Middle frontal gyrus (tissue), 1 donor: ENCODE data around the gene PBX1.

Experiments
- DNase-seq: peaks from one replicate; pipeline ENCODE4 v3.0.0-alpha.2; 2015; ENCODE audit warnings: low spot score; ENCODE audit errors: extremely low spot score

Gene PBX1

DNA sequence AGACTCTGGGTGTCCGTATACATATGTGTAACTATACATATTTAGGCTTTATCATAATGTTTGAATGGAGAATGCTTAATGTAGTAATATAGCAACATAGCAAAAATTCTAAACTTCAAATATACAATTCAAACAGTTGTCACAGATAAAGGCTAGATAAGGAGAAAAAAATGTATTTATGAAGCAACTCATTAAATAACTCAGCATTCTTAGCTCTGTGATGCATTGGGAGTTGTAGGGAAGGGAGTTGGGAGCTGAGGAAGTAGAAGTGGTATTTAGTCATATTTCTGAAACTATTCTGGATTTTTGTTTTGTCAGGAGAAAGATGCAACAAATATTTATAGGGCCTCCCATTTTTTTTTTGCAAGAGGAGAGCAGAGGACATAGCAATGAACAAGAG lies 197.8 kb downstream of the PBX1 start:
- no peak for DNase-seq

GRCh38 chr1:164757625-164758024 lies 198.6 kb downstream of the PBX1 start:
- no peak for DNase-seq

GRCh38 chr1:164759144-164759920 lies 200.3 kb downstream of the PBX1 start:
- DNase-seq, result no peak

DNA sequence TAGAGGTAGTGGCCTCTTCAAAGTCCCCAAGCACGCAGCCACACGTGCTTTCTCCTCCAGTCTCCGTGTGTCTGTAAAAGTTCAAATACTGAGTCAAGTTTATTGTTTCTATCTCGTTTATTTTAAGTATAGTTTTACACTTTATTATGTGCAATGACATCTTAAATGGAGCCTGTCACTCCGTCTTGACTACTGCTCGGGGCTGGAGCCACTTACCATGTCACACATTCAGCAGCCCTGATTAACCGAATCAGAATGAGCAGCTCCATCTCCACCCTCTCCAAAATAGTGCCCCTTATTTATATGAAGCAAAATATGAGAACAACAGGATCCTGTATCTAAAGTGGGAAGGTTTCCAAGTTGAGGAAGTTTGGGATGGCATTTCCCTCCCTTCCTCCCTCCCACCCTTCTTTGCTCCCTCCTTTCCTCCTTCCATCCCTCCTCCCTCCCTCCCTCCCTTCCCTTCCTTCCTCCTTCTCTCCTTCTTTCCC lies 201.0 kb downstream of the PBX1 start:
- no peak for DNase-seq

- no peak for DNase-seq
These were observed 201.6 kb downstream of the PBX1 start for GRCh38 chr1:164760569-164760968.

GRCh38 chr1:164761009-164761408 lies 202.0 kb downstream of the PBX1 start:
- DNase-seq, result no peak

DNA sequence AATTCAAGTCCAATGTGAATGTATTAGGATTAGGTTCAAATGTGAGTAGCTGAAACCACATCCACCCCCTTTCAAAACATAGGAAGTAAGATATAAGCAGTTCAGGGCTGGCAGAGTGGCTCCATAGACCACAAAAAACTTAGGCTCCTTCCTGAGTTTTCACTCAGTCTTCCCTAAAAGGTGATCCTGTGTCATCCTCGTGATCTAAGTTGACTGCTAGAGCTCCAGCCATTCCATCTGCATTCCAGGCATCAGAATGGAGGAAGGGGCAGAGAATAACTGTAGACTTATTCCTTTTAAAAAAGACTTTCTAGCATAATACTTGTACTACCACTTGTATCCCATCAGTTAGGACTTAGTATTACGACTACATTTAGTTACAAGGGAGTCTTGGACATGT lies 204.1 kb downstream of the PBX1 start:
- DNase-seq, result no peak

DNA sequence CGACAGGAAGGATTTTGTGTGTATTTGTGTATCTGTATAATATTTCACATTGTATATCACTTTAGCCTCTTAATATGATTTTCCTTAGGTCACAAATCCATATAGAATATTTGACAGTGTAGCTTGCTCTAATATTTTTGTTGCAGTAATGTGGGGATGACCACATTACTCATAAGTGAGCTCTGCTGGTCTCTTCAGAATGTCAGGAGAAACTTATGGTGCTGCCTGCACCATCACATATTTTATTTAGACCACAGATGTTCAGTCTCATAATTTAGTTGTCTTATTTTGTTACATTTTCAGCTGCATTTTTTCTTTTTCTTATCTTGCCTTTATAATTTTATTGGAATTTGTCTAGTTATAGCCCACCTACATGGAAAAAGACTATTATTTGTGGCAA lies 205.3 kb downstream of the PBX1 start:
- DNase-seq, result no peak

- DNase-seq, result no peak
These were observed 206.6 kb downstream of the PBX1 start for GRCh38 chr1:164765557-164765956.

DNA sequence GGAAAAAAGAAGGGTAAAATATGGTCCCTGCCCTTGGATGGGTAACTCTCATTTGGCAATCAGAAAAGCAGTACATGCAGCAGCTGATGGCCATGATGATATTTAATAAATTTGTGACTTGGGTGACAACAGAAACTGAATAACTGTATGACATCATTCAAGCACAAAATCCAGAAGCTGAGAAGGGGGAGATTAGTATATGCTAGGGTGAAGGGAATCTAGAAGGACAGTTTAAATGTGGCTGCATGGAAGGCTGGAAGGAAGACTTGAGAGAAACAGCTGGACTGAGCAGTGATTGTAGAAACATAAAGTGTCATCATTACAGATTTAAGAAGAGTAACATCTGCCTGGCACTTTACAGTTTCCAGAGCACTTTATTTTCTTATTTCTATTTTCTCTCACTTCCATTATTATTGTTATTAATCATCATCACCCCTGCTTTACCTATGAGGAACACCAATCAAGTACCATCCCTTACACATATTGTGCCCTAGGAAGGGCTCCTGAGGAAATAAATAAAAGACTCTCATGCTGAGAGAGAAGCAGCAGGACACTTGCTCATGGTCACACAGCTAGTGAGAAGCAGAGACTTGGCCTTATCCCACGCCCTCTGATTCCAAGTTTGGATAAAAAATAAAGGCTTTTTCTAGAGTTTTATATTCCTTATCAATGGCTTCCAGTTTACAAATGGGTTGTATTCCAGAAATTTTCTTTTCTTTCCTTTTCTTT lies 207.2 kb downstream of the PBX1 start:
- DNase-seq, result no peak

DNA sequence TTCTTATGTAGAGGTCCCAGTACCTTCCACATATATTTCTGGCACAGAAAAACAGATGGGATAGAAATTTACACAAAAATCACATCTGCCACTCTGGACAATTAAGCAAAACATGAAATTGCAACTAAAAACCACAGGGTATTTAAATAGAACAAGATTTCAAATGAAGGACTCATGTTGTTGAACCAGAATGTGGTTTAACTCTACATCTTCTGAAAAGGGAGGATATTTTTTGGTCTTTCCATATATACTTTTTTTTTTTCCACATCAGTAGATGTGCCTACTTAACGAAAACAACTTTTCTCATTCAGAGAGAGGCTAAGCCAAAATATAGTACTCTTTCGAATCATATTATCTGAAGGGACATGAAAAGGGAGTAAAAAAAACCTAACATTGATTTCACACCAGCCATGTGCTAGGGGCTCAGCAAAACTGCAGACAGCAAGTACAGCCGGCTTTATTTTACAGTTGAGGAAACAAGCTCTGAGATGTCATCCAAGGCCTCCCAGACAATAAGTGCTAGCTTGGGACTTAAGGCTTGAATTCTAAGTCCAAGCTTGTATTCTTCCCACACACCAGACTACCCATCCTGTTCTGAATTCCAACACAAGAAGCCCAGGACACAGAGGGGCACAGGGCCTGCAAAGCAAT lies 208.9 kb downstream of the PBX1 start:
- peak; percentile 36 for DNase-seq

DNA sequence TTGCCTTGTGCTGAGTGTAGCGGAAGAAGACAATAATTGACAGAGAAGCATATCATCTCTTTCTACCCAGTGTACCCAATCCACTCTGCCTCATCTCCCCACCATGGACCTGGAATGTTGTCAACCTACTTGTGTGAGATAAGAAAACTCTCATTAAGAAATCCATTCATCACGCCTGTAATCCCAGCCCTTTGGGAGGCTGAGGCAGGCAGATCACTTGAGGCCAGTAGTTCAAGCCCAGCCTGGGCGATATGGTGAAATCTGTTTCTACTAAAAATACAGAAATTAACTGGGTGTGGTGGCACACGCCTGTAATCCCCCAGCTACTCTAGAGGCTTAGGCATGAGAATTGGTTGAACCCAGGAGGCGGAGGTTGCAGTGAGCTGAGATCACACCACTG lies 209.6 kb downstream of the PBX1 start:
- DNase-seq, result no peak

DNA sequence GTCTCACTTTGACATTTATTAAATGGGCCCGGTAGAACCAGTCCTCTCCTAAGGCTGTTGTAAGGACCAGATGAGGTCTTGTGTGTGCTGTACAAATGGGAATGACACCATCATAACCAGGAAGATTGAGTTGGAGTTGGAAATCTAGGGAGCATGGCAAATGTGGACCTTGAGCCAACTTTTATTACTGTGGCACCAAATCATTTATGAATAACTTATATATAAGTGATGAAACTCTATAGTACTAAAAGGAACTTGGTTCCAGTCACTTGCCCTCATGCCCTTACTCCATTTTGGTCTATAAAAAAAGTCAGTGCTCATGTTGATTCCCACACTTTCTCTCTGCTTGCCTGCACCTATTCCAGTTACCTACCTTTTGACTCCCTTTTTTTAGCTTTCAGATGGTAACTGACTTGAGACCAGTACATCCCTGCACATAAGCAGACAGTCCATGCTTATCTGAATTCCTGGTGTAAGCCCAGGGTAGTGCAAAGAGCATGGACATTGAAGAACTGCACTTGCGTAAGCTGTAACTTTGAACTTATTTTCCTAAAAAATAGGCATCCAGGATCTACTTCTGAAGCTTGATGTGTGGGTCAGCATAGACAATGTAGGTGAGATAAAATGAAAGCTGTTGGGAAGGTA lies 210.6 kb downstream of the PBX1 start:
- no peak for DNase-seq

DNA sequence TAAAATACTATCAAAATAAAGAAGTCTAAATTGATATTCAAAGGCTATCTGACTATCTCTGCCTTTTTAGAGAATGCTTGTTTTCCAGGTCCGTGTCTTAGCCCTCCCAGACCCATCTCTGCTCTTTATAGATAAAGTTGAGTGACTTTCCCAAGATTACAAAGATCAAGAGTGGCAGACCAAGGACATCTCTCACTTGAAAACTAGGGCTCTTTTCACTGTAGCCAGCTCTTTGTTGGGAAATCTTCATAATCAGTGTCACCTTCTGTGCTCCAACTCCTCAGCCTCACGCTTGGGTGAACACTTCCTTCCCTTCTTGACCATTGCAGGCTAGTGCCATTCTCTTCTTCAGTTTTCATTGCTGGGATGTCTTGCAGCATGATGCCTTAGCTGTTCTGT lies 211.1 kb downstream of the PBX1 start:
- no peak for DNase-seq

DNA sequence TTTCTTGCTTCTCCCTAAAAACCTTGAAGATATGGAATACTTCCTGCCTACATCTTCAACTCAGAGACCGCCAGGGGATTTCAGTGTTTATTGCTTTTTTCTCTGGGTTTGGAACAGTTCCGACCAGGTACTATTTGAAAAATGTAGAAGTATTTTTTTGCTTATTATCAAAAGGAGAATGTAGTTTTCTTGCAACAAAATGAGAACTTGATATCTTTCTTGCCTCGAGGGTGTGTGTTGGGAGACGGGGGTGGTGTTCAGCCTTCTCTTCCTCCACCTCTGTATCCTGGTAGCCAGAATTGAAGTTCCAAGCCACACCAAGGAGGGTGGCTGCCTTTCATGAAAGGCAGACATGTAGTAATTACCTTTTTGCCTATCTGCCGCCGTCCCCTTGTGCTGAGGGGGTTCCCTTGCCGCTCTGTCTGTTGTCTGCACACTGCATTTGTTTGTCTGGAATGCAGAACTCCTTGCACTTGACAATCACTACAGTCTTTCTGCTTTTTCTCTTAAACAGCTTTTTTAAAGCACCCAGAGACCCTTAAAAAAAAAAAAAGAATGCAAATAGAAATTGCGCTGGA lies 212.1 kb downstream of the PBX1 start:
- no peak for DNase-seq

DNA sequence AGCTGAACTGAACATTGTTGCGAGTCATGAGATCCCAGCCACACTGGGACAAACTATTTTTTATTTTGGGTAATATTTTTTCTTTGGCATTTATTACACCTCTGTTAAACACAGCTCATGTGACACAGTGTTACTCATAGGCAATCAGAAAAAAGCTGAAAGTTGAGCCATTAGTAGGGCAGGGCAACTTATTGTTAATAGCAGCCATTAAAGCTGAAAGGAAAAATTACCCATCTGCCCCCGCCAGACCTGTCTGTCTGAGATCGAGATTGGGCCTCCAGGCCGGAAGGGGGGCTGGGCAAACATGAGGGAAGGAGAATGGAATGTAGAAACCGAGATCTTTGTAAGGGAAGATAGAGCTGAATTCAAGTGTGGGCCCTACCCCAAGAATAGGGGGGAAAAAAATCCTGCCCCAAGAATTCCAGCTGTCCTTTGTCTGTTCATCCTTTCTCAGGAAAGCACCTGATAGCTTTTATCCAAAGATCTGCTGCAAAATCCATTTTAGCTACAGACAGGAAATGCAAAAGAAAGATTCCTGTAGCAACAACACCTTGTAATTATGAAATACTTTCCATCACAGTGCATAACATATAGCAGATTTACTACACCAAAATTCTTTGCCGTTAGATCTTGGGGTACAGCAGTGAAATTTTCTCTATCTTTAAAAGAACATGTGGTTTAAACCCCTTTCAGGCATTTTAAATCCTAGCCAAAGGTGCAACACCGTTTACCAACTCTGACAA lies 212.8 kb downstream of the PBX1 start:
- DNase-seq, result no peak

- DNase-seq, result no peak
These were observed 213.7 kb downstream of the PBX1 start for GRCh38 chr1:164772635-164773034.

GRCh38 chr1:164773102-164773501 lies 214.1 kb downstream of the PBX1 start:
- DNase-seq, result no peak

DNA sequence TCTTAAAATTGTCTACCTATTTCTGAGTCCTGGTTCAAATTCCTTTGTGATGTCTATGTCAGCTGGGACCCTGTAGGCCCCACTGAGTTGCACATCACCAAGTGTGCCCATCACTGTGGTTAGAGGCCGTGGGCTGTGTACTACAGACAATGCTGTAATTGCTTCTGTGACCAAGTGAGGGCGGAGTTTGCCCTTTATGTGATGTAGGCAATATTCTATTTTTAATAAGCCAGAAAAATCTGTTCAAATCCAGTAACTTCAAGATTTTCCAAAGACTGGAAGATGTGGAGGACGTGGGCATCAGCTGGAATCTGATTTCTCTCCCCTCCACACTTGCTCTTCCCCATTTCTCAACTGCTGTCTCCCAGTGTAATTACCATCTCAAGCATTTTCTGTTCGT lies 215.4 kb downstream of the PBX1 start:
- no peak for DNase-seq

- DNase-seq, result no peak
These were observed 216.1 kb downstream of the PBX1 start for GRCh38 chr1:164774819-164775654.
